HG03095 (cell line): ENCODE measurements around the gene DPH2.

Experiments used
- ATAC-seq: cut with Tn5 transposase; IDR thresholded peaks from one replicate; pipeline ENCODE4 v1.9.1; 2021; ENCODE audit warnings: moderate library complexity; ENCODE audit not compliant: unreplicated experiment

DPH2 gene

GRCh38 chr1:43965316-43965715 is 4.5 kb upstream of the DPH2 start:
- no peak for ATAC-seq

- ATAC-seq = no peak
Measured at GRCh38 chr1:43968348-43968948, 1.4 kb upstream of the DPH2 start.

GRCh38 chr1:43969416-43969745 is 429 bp upstream of the DPH2 start:
- ATAC-seq = no peak

GRCh38 chr1:43970502-43970901 is 692 bp downstream of the DPH2 start:
- ATAC-seq = no peak

- ATAC-seq = no peak
Measured at GRCh38 chr1:43970911-43971310, 1.1 kb downstream of the DPH2 start.

DNA sequence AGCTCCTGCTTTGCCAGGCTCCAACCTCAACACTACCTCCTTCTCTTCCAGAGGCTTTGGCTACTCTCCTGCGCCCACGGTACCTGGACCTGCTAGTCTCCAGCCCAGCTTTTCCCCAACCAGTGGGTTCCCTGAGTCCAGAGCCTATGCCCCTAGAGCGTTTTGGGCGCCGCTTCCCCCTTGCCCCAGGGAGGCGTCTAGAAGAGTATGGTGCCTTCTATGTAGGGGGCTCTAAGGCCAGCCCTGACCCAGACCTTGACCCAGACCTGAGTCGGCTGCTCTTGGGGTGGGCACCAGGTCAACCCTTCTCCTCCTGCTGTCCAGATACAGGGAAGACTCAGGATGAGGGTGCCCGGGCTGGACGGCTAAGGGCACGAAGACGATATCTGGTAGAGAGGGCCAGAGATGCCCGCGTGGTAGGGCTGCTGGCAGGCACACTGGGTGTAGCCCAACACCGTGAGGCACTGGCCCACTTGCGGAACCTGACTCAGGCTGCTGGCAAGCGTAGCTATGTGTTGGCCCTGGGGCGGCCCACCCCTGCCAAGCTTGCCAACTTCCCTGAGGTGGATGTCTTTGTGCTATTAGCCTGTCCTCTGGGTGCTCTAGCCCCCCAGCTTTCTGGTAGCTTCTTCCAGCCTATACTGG is 1.6 kb downstream of the DPH2 start:
- ATAC-seq = no peak

DNA sequence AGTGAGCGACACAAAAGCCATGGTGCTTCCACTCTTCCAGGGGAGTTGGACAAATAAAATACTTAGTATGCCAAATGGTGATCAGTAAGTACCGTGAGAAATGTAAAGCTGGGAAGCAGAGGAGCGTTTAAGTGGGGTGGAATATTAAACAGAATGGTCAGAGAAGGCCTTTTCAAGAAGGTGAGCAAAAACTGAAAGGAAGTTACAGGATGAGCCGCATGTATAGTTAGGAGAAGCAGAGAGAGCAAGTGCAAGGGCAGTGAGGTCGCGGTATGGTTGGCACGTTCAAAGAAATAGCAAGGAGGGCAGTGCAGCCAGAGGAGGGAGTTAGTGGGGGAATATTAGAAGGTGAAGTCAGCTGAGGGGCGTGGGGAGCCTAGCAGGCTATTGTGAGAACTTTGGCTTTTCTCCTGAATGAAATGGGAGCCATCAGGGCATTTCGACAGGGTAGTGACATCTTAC is 4.2 kb downstream of the DPH2 start:
- no peak for ATAC-seq

- ATAC-seq = peak; percentile 54
Measured at GRCh38 chr1:43974443-43975248, 4.8 kb downstream of the DPH2 start, which contains the start of gene ATP6V0B. TSS of gene ATP6V0B (plus strand) at chr1:43974960. CDS start at chr1:43975041, 81 bp downstream.

- no peak for ATAC-seq
Measured at GRCh38 chr1:43975249-43975961, 5.6 kb downstream of the DPH2 start.

GRCh38 chr1:43976045-43976444 is 6.2 kb downstream of the DPH2 start:
- no peak for ATAC-seq

DNA sequence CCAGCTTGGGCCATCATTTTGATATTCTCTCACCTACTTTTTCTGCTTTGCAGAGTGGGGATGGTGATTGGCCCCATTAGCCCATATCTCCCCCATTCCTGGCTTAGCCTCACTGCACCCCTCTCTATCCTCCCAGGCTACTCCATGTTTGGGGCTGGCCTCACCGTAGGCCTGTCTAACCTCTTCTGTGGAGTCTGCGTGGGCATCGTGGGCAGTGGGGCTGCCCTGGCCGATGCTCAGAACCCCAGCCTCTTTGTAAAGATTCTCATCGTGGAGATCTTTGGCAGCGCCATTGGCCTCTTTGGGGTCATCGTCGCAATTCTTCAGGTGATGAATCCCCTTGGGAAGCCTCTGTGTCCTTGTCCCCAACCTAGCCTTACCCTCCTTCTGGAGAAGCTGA is 7.1 kb downstream of the DPH2 start:
- no peak for ATAC-seq

DNA sequence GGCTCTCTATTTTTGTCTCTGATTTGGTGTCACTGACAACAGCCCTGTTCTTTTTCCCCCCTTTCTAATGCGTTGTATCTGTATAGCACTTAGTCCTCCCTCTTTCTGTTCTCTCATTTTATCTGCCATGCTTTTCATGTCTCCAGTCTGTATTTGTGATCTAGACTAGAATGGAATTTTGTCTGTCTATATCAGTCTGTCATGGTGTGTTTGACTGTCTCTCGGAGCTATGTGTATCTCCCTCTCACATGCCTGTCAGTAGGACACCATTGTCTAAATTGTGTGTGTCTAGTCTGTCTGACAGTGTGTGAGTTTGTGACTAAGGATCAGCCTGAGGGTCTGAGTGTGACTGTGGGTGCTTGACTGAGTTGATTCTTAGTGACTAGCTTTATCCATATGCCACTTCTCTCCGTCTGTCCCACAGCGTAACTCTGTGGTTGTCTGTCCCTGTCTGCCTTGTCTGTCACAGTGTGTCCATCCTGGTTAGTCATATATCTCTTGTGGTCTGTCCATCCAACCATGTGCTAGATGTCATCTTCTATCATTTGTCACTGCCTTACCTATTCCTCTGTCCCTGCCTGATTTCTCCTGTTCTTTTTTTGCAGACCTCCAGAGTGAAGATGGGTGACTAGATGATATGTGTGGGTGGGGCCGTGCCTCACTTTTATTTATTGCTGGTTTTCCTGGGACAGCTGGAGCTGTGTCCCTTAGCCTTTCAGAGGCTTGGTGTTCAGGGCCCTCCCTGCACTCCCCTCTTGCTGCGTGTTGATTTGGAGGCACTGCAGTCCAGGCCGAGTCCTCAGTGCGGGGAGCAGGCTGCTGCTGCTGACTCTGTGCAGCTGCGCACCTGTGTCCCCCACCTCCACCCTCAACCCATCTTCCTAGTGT is 7.8 kb downstream of the DPH2 start:
- no peak for ATAC-seq

GRCh38 chr1:43978264-43978550 is 8.4 kb downstream of the DPH2 start:
- ATAC-seq = no peak

GRCh38 chr1:43978551-43979260 is 8.9 kb downstream of the DPH2 start, which contains the start of gene B4GALT2:
TSS of gene B4GALT2 (plus strand) at chr1:43979210. CDS start at chr1:43981161, 1,951 bp downstream.
- ATAC-seq = no peak

DNA sequence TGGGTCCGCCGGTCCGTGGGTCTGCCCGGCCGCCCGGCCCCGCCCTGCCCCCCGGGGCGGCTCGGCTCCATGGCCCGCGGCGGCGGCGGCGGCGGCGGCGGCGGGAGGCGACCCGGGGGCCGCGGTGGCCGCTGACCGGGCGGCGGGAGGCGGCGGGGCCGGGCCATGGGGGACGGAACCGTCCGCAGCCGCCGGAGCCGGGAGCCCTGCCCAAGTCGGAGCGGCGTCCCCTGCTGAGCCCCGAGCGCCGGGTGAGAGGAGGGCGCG is 9.4 kb downstream of the DPH2 start:
- ATAC-seq = no peak

DNA sequence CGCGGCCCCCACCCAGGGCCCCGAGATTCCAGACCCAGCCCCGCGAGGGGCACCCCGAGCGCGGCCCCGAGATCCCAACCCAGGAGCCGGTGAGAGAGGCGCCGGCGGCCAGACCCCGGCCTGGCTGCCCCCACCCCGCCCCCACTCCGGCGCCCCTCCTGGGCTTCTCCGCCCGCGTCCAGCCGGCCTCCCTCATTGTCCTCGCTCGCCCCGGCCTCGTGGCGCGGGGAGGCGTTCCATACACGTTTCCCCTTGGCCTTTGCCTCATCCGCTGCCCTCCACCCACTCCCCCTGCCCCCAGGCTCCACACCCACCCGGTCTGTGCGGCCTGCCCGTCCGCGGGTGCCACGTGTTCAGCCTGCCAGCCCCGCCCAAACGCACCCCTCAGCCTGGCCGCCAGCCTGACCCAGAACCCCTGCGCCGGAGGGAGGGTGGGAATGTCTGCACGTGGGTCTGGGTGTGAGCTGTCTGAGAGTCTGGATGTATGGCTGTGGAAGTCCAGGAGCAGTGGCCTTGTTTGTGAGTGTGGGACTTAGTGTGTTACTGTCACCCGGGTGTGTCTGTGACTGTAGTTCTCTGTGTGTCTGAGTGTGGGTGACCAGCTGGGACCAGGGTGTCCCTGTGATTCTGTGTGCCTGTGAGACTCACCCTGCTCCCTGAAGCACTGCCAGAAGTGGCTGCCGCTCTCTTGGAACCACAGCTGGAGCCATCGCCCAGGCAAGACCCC is 9.9 kb downstream of the DPH2 start:
- no peak for ATAC-seq

DNA sequence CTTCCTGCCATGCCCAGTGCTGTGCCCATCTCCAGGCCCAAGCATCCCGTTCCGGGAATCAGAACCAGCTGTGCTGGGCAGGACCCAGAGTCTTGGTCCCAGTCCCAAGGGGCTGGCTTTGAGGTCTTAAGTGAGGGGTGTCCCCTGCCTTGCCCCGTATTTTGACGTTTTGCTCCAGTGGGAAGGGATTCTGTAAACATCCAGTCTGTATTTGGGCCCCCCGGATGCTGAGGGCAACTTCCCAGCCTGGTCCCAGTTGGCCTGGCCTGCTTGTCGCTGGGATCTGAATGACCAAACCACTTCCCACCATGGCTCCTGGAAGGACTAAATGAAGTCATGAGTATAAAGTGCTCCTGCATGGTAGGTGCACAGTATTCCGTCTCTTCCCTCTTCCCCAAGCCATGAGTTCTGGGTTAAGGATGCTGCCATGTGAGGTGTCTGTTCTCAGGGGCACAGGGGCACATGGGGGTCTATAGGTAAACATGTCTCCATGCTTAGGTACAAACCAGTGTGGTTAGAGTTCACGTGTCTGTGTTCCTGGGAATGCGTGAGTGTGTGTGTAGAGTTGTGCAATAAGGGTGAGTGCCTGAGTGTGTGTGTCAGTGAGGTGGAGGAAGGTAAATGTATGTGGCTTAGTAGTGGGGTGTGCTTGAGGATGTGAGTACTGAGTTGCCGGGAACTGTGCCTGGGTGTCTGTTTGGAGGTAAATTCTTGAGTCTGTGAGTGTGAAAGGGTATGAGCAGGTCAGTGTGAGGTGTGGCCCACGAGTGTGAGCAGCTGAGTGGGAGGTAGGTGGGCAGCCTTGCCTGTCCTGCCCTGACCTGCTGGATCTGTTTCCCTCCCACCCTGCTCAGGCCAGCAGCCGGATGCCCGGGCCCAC is 10.7 kb downstream of the DPH2 start:
- ATAC-seq = no peak

DNA sequence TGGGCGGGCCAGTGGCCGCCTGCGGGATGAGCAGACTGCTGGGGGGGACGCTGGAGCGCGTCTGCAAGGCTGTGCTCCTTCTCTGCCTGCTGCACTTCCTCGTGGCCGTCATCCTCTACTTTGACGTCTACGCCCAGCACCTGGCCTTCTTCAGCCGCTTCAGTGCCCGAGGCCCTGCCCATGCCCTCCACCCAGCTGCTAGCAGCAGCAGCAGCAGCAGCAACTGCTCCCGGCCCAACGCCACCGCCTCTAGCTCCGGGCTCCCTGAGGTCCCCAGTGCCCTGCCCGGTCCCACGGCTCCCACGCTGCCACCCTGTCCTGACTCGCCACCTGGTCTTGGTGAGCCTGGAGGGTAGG is 11.3 kb downstream of the DPH2 start:
- ATAC-seq = no peak

- ATAC-seq = no peak
Measured at GRCh38 chr1:43981636-43982035, 11.8 kb downstream of the DPH2 start.
